Keratinocyte (primary cell): ENCODE measurements around the gene EML2. TPM values are rescaled to one million over a fixed set of nuclear protein-coding genes. Genes with fewer than 3 reads are reported as not detected.

Experiments
- DNase-seq: peaks from one replicate; pipeline ENCODE4 v3.0.0-alpha.2; 2011; ENCODE audit warnings: low read depth, missing footprints, low spot score
- FAIRE-seq: peaks from 2 replicates; lab custom pipeline; 2011; peaks lifted over from hg19 to GRCh38; lab: Jason Lieb, UNC
- H2AFZ ChIP-seq: 2 replicates; pipeline ENCODE4 v1.6.0; 2012; ENCODE audit warnings: low read length, control low read depth, inconsistent platforms; ENCODE audit not compliant: control insufficient read depth
- H3K27ac ChIP-seq: 2 replicates; pipeline ENCODE4 v1.5.1; 2011; ENCODE audit warnings: low read length; ENCODE audit not compliant: control insufficient read depth, insufficient read depth
- H3K27me3 ChIP-seq: 3 replicates; pipeline ENCODE4 v1.6.0; 2011; ENCODE audit warnings: low read length; ENCODE audit not compliant: control insufficient read depth, insufficient read depth; ENCODE audit errors: extremely low read depth
- H3K36me3 ChIP-seq, 2 experiments: 2 replicates in 1 of 2; 3 replicates in 1 of 2; pipeline ENCODE4 v1.5.1; 2011; ENCODE audit warnings: low read length in 2 of 2, mild to moderate bottlenecking in 1 of 2; ENCODE audit not compliant: control insufficient read depth in 2 of 2, insufficient read depth in 2 of 2; ENCODE audit errors: extremely low read depth in 1 of 2
- H3K4me1 ChIP-seq: 3 replicates; pipeline ENCODE4 v1.5.1; 2011; ENCODE audit warnings: low read length; ENCODE audit not compliant: control insufficient read depth, insufficient read depth; ENCODE audit errors: extremely low read depth
- H3K4me2 ChIP-seq: 3 replicates; pipeline ENCODE4 v1.6.0; 2011; ENCODE audit warnings: low read depth, low read length; ENCODE audit not compliant: control insufficient read depth, insufficient read depth; ENCODE audit errors: extremely low read depth
- H3K4me3 ChIP-seq, 3 experiments: fragments of 200-600 bp in 1 of 3; sonication (generic) in 1 of 3; 2 replicates in 2 of 3; 3 replicates in 1 of 3; pipeline ENCODE4 v1.5.1; 2011 to 2016; ENCODE audit warnings: low read length in 3 of 3, mild to moderate bottlenecking in 3 of 3, control low read depth in 2 of 3, inconsistent platforms in 1 of 3, low read depth in 1 of 3, mixed read lengths in 1 of 3, mixed run types in 1 of 3, moderate library complexity in 1 of 3; ENCODE audit not compliant: control insufficient read depth in 2 of 3, insufficient read depth in 2 of 3; ENCODE audit errors: extremely low read depth in 1 of 3
- H3K79me2 ChIP-seq: 2 replicates; pipeline ENCODE4 v1.6.0; 2012; ENCODE audit warnings: low read length; ENCODE audit not compliant: control insufficient read depth, insufficient read depth
- H3K9ac ChIP-seq: 3 replicates; pipeline ENCODE4 v1.6.0; 2011; ENCODE audit warnings: low read length; ENCODE audit not compliant: control insufficient read depth, insufficient read depth; ENCODE audit errors: extremely low read depth
- H3K9me1 ChIP-seq: 3 replicates; pipeline ENCODE4 v1.6.0; 2011; ENCODE audit warnings: low read length; ENCODE audit not compliant: control insufficient read depth, insufficient read depth; ENCODE audit errors: extremely low read depth
- H3K9me3 ChIP-seq: 2 replicates; pipeline ENCODE4 v1.5.1; 2012; ENCODE audit warnings: low read depth, low read length; ENCODE audit not compliant: control insufficient read depth
- H4K20me1 ChIP-seq: 3 replicates; pipeline ENCODE4 v1.6.0; 2011; ENCODE audit warnings: low read length; ENCODE audit not compliant: control insufficient read depth, insufficient read depth; ENCODE audit errors: extremely low read depth
- CTCF ChIP-seq, 3 experiments: IDR thresholded peaks in 1 of 3; conservative IDR thresholded peaks in 1 of 3; optimal IDR thresholded peaks in 1 of 3; 2 replicates in 2 of 3; 3 replicates in 1 of 3; pipeline versions ENCODE3 to v1.5.1; 2011; ENCODE audit warnings: low read length in 3 of 3, mild to moderate bottlenecking in 3 of 3, moderate library complexity in 2 of 3, control low read depth in 1 of 3, inconsistent platforms in 1 of 3; ENCODE audit not compliant: insufficient read depth in 2 of 3; ENCODE audit errors: extremely low read depth in 1 of 3
- EZH2 ChIP-seq: IDR thresholded peaks from one replicate; pipeline ENCODE4 v1.6.1; 2012; ENCODE audit warnings: inconsistent platforms, mild to moderate bottlenecking, low read length, moderate library complexity
- dilution Hi-C: fragments of 300-500 bp; cut with MboI; formaldehyde crosslinking; loops from one replicate; pipeline ENCODE4 v1.7.0; 2020; ENCODE audit warnings: low sequenced_read_pairs; ENCODE audit not compliant: extremely low pct_ligation_motif_present
- polyA plus RNA-seq, 5 experiments: library from polyadenylated mRNA; depleted of rRNA in 3 of 5; stranded (reverse) in 3 of 5; stranded (forward) in 1 of 5; unstranded in 1 of 5; fragments of >200 nt; gene quantifications; 1 replicate in 1 of 5; 2 replicates in 3 of 5; 3 replicates in 1 of 5; pipeline versions ENCODE4 v1.2.1 to v1.2.3, GENCODE V29; 2011 to 2012; ENCODE audit warnings: missing spikeins in 2 of 5, low read depth in 1 of 5, low replicate concordance in 1 of 5

Gene EML2
- polyA plus RNA-seq, 1 donor (not counting 4 experiments of a cell fraction or from before 2014, with no cell fraction given) = 43.4 TPM

- Histone ChIP-seq H3K9me1 (no peaks in the 10 kb centered on the region), H3K27me3 (no peaks in the 10 kb centered on the region), H3K79me2 (peaks cover 7% of the 10 kb centered on the region), H3K27ac (no peak overlapping the region), H4K20me1 (no peaks in the 10 kb centered on the region), H3K9me3 (no peaks in the 10 kb centered on the region), H2AFZ (no peak overlapping the region), H3K4me1 (peaks cover 7% of the 10 kb centered on the region), H3K36me3 (no peaks in the 10 kb centered on the region), H3K4me2 (no peak overlapping the region), H3K4me3 (no peak overlapping the region), H3K9ac (no peak overlapping the region)
- FAIRE-seq = no peak
- DNase-seq = no peak
- TF ChIP-seq CTCF (optimal IDR thresholded peaks at IDR 0.05 in 1 of 3, IDR thresholded peaks at IDR 0.05 in 1 of 3, conservative IDR thresholded peaks at IDR 0.05 in 1 of 3; ENCODE audit: extremely low read depth in 1 of 3, insufficient read depth in 2 of 3, low read length in 3 of 3) (no peak), EZH2 (no peak)
- dilution Hi-C loops = no loop called here
Observed at GRCh38 chr19:45587873-45588272, 51.3 kb downstream of the EML2 start.

DNA sequence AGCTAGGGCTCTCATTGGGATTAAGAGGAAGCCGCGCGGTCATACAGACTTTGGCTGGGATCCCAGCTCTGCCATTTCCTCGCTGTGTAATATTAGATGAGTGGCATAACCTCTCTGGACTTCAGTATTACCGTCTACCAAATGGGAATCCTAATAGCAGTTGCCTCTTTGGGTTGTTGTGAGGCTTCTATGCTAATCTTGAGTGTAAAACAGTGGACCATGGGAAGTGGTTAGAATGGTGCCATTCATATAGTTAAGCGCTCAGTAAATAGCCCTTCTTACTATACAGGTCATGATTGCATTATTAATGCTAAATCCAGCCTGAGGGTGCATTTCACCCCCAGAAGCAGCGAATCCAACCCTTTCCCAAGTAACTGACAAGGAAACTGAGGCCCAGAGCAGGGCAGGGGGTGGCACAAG lies 54.0 kb downstream of the EML2 start:
- no peak for TF ChIP-seq CTCF (optimal IDR thresholded peaks at IDR 0.05 in 1 of 3, IDR thresholded peaks at IDR 0.05 in 1 of 3, conservative IDR thresholded peaks at IDR 0.05 in 1 of 3; ENCODE audit: extremely low read depth in 1 of 3, insufficient read depth in 2 of 3, low read length in 3 of 3)
- TF ChIP-seq EZH2 = no peak
- dilution Hi-C loops = no loop called here
- Histone ChIP-seq H3K4me1 (peaks cover 4% of the 10 kb centered on the region), H3K9ac (peak overlapping the region; percentile 99), H3K27ac (peak overlapping the region; percentile 100), H4K20me1 (no peaks in the 10 kb centered on the region), H3K36me3 (peaks cover 0 to 5% of the 10 kb centered on the region in 2 experiments), H3K4me2 (peak overlapping the region; percentile 80), H3K27me3 (no peaks in the 10 kb centered on the region), H3K9me1 (no peaks in the 10 kb centered on the region), H3K79me2 (peaks cover 17% of the 10 kb centered on the region), H2AFZ (peak overlapping the region; percentile 72), H3K9me3 (no peaks in the 10 kb centered on the region), H3K4me3 (peak overlapping the region; percentile 62 to 97 (median 83))
- DNase-seq (no peak), FAIRE-seq (no peak)
